ENCODE measurements around the gene SMU1.

SMU1 gene

DNA sequence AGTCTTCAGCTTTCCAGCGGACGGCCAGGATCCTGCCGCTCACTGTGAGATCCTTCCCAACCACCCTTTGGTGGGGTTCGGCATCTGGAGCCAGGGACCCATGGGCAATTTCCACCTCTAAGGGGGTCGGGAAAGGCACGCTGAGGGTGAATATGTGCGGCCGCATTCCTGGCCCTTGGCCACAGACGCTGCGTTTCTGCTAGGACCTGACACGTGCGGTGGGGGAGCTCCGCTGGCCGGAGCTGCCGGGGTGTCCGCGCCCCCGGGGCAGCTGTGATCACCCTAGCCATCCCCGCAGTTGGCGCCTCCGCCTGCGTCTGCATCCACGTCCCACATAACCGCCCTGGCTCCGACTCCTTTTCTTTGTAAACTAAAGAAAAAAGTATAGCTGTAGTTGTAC is 56.7 kb downstream of the SMU1 start:
- CTCF ChIA-PET: no interaction called here
- POLR2A ChIA-PET: no interaction called here
- no peak for DNase-seq (ENCODE audit: extremely low spot score)
- TF ChIP-seq, protein P1, sequence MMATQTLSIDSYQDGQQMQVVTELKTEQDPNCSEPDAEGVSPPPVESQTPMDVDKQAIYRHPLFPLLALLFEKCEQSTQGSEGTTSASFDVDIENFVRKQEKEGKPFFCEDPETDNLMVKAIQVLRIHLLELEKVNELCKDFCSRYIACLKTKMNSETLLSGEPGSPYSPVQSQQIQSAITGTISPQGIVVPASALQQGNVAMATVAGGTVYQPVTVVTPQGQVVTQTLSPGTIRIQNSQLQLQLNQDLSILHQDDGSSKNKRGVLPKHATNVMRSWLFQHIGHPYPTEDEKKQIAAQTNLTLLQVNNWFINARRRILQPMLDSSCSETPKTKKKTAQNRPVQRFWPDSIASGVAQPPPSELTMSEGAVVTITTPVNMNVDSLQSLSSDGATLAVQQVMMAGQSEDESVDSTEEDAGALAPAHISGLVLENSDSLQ (IDR thresholded peaks at IDR 0.05): no peak
- no peak for TF ChIP-seq ZNF384 (IDR thresholded peaks at IDR 0.05)
- TF ChIP-seq L3MBTL2 (conservative IDR thresholded peaks at IDR 0.05): no peak
- TF ChIP-seq SUZ12 (IDR thresholded peaks at IDR 0.05): no peak
- TF ChIP-seq FOXM1 (IDR thresholded peaks at IDR 0.05; ENCODE audit: borderline replicate concordance): no peak
- TF ChIP-seq ELF4 (IDR thresholded peaks at IDR 0.05): no peak
- TF ChIP-seq SP1 (IDR thresholded peaks at IDR 0.05): no peak
- TF ChIP-seq LEF1 (IDR thresholded peaks at IDR 0.05; ENCODE audit: borderline replicate concordance): no peak
- no peak for TF ChIP-seq FOXA1 (IDR thresholded peaks at IDR 0.05)
- no peak for TF ChIP-seq TARDBP (IDR thresholded peaks at IDR 0.05)
- no peak for TF ChIP-seq HDGF (IDR thresholded peaks at IDR 0.05; ENCODE audit: borderline replicate concordance)
- TF ChIP-seq ARNT (IDR thresholded peaks at IDR 0.05): no peak
- TF ChIP-seq NFRKB (IDR thresholded peaks at IDR 0.05): no peak
- no peak for TF ChIP-seq CTBP1 (IDR thresholded peaks at IDR 0.05; ENCODE audit: borderline replicate concordance)
- TF ChIP-seq BHLHE40 (IDR thresholded peaks at IDR 0.05; ENCODE audit: borderline replicate concordance): no peak
- no peak for TF ChIP-seq FOXK2 (IDR thresholded peaks at IDR 0.05)

DNA sequence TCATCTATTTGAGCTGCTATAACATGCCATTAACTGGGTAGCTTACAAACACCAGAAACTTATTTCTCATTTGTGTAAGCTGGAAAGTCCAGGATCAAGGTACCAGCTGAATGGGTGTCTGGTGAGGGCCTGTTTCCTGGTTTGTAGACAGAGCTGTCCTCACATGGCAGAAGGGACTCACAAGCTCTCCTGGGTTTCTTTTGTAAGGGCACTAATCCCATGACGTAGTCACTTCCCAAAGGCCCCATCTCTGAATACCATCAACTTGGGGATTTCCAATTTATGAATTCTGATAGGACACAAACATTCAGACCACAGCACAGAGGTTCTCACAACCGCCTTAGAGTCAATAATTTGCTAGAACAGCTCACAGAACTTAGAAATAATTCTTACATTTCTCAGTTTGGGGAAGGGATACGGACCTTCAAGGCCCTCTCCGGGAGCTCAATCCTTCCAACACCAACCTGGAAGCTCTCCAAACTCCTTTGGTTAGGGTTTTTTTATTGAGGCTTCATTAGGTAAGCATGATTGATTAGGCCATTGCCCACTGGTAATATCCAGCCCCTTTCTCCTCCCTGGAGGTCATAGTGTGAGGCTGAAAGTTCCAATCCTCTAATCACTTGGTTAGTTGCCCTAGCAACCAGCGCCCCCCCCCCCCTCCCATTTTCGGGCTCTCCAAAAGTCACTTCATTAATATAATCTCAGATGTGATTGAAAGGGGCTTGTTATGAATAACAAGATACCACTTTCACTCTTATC is 59.0 kb downstream of the SMU1 start:
- ChIA-PET POLR2A (no interaction called here), CTCF (no interaction called here)
- DNase-seq (ENCODE audit: extremely low spot score): no peak

DNA sequence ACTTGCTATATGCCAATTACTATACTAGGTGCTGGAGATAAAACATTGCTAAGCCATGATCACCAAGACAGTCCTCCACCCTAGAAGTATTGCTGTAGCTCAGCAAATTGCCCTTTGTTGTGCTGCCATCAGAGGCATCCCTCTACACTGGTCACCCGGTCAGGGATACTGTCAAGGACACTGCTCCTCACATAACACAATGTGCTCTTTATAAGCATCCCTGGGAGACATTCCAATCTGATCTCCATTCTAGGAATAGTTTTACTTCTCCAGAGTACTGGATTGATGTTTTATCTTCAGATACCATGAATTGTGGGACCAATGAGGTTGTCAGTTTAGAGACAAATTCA is 61.8 kb downstream of the SMU1 start:
- CTCF ChIA-PET: no interaction called here
- POLR2A ChIA-PET: interaction anchor here (2.1 kb wide), 1 partner anchor 10 kb away, joined by 10 read pairs; the partner anchor contains the start of gene DNAJA1

More for the DNA sequence above, 59.0 kb downstream of the SMU1 start:
- TF ChIP-seq L3MBTL2 (conservative IDR thresholded peaks at IDR 0.05) (no peak), TARDBP (IDR thresholded peaks at IDR 0.05) (no peak), SUZ12 (IDR thresholded peaks at IDR 0.05) (no peak), ZNF384 (IDR thresholded peaks at IDR 0.05) (no peak), LEF1 (IDR thresholded peaks at IDR 0.05; ENCODE audit: borderline replicate concordance) (no peak), NFRKB (IDR thresholded peaks at IDR 0.05) (no peak), ELF4 (IDR thresholded peaks at IDR 0.05) (no peak)

DNA sequence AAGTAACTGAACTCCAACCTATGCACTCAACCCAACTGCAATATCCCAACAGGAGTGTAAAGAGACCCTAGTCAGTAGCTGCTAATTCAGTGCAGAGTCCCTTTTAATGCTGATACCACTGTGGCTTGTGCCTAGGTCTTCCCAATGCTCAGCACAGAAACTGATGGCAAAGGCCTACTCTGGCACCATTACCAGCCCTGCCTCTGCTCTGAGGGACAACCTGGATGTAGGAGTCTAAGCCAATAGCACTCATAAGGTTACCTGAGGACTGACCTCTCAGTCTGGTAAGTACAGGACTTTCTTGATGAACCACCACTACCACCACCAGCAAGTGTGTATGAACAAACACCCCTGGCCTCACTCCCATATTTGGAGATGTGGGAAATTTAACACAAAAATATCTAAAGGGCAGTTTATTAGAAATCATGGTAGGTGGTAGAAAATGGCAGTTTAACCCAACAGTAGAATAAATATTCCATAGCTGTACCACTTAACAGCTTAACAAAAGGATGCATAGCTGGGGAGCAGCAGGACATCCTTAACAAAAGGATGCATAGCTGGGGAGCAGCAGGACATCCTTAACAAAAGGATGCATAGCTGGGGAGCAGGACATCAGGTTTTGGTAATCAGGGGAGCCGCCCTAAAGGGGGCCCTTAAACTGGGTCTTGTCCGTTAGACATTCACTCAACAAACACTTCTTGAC is 62.4 kb downstream of the SMU1 start:
- DNase-seq (ENCODE audit: extremely low spot score): no peak
- TF ChIP-seq ZNF384 (IDR thresholded peaks at IDR 0.05): no peak
- no peak for TF ChIP-seq SUZ12 (IDR thresholded peaks at IDR 0.05)
- TF ChIP-seq FOXK2 (IDR thresholded peaks at IDR 0.05): no peak
- no peak for TF ChIP-seq TARDBP (IDR thresholded peaks at IDR 0.05)
- TF ChIP-seq CTBP1 (IDR thresholded peaks at IDR 0.05; ENCODE audit: borderline replicate concordance): no peak
- TF ChIP-seq HDGF (IDR thresholded peaks at IDR 0.05; ENCODE audit: borderline replicate concordance): no peak
- no peak for TF ChIP-seq ARNT (IDR thresholded peaks at IDR 0.05)
- TF ChIP-seq FOXA1 (IDR thresholded peaks at IDR 0.05): no peak
- no peak for TF ChIP-seq NFRKB (IDR thresholded peaks at IDR 0.05)
- no peak for TF ChIP-seq L3MBTL2 (conservative IDR thresholded peaks at IDR 0.05)
- no peak for TF ChIP-seq ELF4 (IDR thresholded peaks at IDR 0.05)
- no peak for TF ChIP-seq FOXM1 (IDR thresholded peaks at IDR 0.05; ENCODE audit: borderline replicate concordance)
- TF ChIP-seq, protein P1 (IDR thresholded peaks at IDR 0.05): no peak
- no peak for TF ChIP-seq SP1 (IDR thresholded peaks at IDR 0.05)
- TF ChIP-seq BHLHE40 (IDR thresholded peaks at IDR 0.05; ENCODE audit: borderline replicate concordance): no peak
- TF ChIP-seq LEF1 (IDR thresholded peaks at IDR 0.05; ENCODE audit: borderline replicate concordance): no peak
- ChIA-PET CTCF (no interaction called here), POLR2A (interaction anchor here (2.1 kb wide), 1 partner anchor 11 kb away, joined by 10 read pairs; the partner anchor contains the start of gene DNAJA1)

More for the DNA sequence above, 61.8 kb downstream of the SMU1 start:
- no peak for DNase-seq (ENCODE audit: extremely low spot score)
- TF ChIP-seq LEF1 (IDR thresholded peaks at IDR 0.05; ENCODE audit: borderline replicate concordance) (no peak), FOXK2 (IDR thresholded peaks at IDR 0.05) (no peak), BHLHE40 (IDR thresholded peaks at IDR 0.05; ENCODE audit: borderline replicate concordance) (no peak), CTBP1 (IDR thresholded peaks at IDR 0.05; ENCODE audit: borderline replicate concordance) (no peak), SUZ12 (IDR thresholded peaks at IDR 0.05) (no peak), TARDBP (IDR thresholded peaks at IDR 0.05) (no peak), FOXA1 (IDR thresholded peaks at IDR 0.05) (no peak)

DNA sequence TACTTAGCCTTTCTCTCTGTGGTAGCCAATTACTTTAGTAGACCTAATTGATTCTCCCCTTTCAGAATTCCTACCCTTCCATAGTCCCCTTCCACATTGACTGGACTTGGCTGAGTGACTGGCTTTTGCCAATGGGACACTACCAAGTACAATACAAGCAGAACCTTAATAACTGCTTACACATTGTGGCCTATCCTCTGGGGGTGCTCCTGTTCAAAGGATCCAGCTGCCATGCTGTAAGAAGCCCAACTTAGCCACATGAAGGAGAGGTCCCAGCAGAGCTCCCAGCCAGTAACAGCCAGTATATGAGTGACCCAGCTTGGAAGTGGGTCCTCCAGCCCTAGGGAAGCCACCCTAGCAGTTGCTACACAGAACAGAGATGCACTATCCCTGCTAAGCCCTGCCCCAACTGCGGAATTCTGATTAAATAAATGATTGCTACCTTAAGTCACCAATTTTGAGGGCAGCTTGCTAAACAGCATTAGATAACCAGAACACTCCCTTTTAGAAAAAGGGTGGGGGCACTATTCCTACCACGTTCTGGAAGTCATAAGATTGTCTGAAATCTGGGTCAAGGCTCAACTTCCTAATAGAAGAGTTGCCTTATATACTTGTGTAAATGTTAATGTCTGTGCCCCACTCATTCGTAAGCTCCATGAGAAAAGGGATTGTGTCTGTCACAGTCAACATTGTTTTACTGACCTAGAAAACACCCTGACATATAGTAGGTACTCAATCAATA is 64.0 kb downstream of the SMU1 start:
- no peak for DNase-seq (ENCODE audit: extremely low spot score)
- TF ChIP-seq BHLHE40 (IDR thresholded peaks at IDR 0.05; ENCODE audit: borderline replicate concordance) (no peak), ARNT (IDR thresholded peaks at IDR 0.05) (no peak), SP1 (IDR thresholded peaks at IDR 0.05) (no peak), L3MBTL2 (conservative IDR thresholded peaks at IDR 0.05) (no peak), FOXK2 (IDR thresholded peaks at IDR 0.05) (no peak), CTBP1 (IDR thresholded peaks at IDR 0.05; ENCODE audit: borderline replicate concordance) (no peak), SUZ12 (IDR thresholded peaks at IDR 0.05) (no peak), ZNF384 (IDR thresholded peaks at IDR 0.05) (no peak), HDGF (IDR thresholded peaks at IDR 0.05; ENCODE audit: borderline replicate concordance) (no peak), FOXA1 (IDR thresholded peaks at IDR 0.05) (no peak), FOXM1 (IDR thresholded peaks at IDR 0.05; ENCODE audit: borderline replicate concordance) (no peak), TARDBP (IDR thresholded peaks at IDR 0.05) (no peak), LEF1 (IDR thresholded peaks at IDR 0.05; ENCODE audit: borderline replicate concordance) (no peak), NFRKB (IDR thresholded peaks at IDR 0.05) (no peak), ELF4 (IDR thresholded peaks at IDR 0.05) (no peak)
- TF ChIP-seq, protein P1 (IDR thresholded peaks at IDR 0.05): no peak
- ChIA-PET CTCF (no interaction called here), POLR2A (interaction anchor here (2.1 kb wide), 1 partner anchor 13 kb away, joined by 10 read pairs; the partner anchor contains the start of gene DNAJA1)

All from HEK293T (cell line).